ENCODE measurements around the gene NAT9. TPM values are rescaled to one million over a fixed set of nuclear protein-coding genes. Genes with fewer than 3 reads are reported as not detected.

NAT9 gene
- total RNA-seq, 2 donors from 2014 or later: 28.4 to 52.6 TPM

GRCh38 chr17:74759941-74760340 lies 16.2 kb downstream of the NAT9 start:
- no peaks in the 10 kb centered on the region for H3K36me3 ChIP-seq
- no peak overlapping the region for H3K4me3 ChIP-seq
- intact Hi-C loops (cut with DNase I): no loop called here
- no peak overlapping the region for H3K27ac ChIP-seq
- H3K9me3 ChIP-seq: no peaks in the 10 kb centered on the region
- H3K27me3 ChIP-seq: no peaks in the 10 kb centered on the region
- no peak for TF ChIP-seq CTCF (IDR thresholded peaks at IDR 0.05)
- peak overlapping the region; percentile 41 to 52 for H3K9ac ChIP-seq (ENCODE audit: low read depth in 2 of 2, low read length in 2 of 2)
- DNase-seq: no peak
- peaks cover 41% of the 10 kb centered on the region for H3K4me1 ChIP-seq

GRCh38 chr17:74759243-74759801 lies 16.8 kb downstream of the NAT9 start:
- H3K4me1 ChIP-seq: peaks cover 41% of the 10 kb centered on the region
- H3K9me3 ChIP-seq: no peaks in the 10 kb centered on the region
- TF ChIP-seq CTCF (IDR thresholded peaks at IDR 0.05): no peak
- no peak overlapping the region for H3K4me3 ChIP-seq
- H3K36me3 ChIP-seq: no peaks in the 10 kb centered on the region
- no peak for DNase-seq
- H3K27me3 ChIP-seq: no peaks in the 10 kb centered on the region
- H3K27ac ChIP-seq: no peak overlapping the region
- intact Hi-C loops (cut with DNase I): no loop called here
- H3K9ac ChIP-seq (ENCODE audit: low read depth in 2 of 2, low read length in 2 of 2): peak overlapping the region in 1 of 2 donors; percentile 64

GRCh38 chr17:74758848-74759168 lies 17.3 kb downstream of the NAT9 start:
- no peak for TF ChIP-seq CTCF (IDR thresholded peaks at IDR 0.05)
- H3K9me3 ChIP-seq: no peaks in the 10 kb centered on the region
- intact Hi-C loops (cut with DNase I): no loop called here
- H3K4me1 ChIP-seq: peaks cover 40% of the 10 kb centered on the region
- H3K27ac ChIP-seq: no peak overlapping the region
- no peaks in the 10 kb centered on the region for H3K36me3 ChIP-seq
- DNase-seq: no peak
- no peak overlapping the region for H3K4me3 ChIP-seq
- peak overlapping the region in 1 of 2 donors; percentile 64 for H3K9ac ChIP-seq (ENCODE audit: low read depth in 2 of 2, low read length in 2 of 2)
- H3K27me3 ChIP-seq: no peaks in the 10 kb centered on the region

GRCh38 chr17:74757931-74758847 lies 18.0 kb downstream of the NAT9 start:
- Histone ChIP-seq H3K9ac (ENCODE audit: low read depth in 2 of 2, low read length in 2 of 2) (peak overlapping the region; percentile 30 to 64), H3K4me1 (peaks cover 34% of the 10 kb centered on the region), H3K27ac (no peak overlapping the region), H3K4me3 (no peak overlapping the region), H3K27me3 (no peaks in the 10 kb centered on the region), H3K36me3 (no peaks in the 10 kb centered on the region), H3K9me3 (no peaks in the 10 kb centered on the region)
- intact Hi-C loops (cut with DNase I): no loop called here
- no peak for DNase-seq
- no peak for TF ChIP-seq CTCF (IDR thresholded peaks at IDR 0.05)

- peak overlapping the region in 1 of 2 donors; percentile 7 for H3K9ac ChIP-seq (ENCODE audit: low read depth in 2 of 2, low read length in 2 of 2)
- TF ChIP-seq CTCF (IDR thresholded peaks at IDR 0.05): no peak
- H3K4me3 ChIP-seq: no peak overlapping the region
- peaks cover 36% of the 10 kb centered on the region for H3K4me1 ChIP-seq
- intact Hi-C loops (cut with DNase I): no loop called here
- no peaks in the 10 kb centered on the region for H3K36me3 ChIP-seq
- H3K9me3 ChIP-seq: no peaks in the 10 kb centered on the region
- no peak overlapping the region for H3K27ac ChIP-seq
- DNase-seq: no peak
- no peaks in the 10 kb centered on the region for H3K27me3 ChIP-seq
Measured at GRCh38 chr17:74757502-74757901, 18.6 kb downstream of the NAT9 start.
